ENCODE results near the gene PARD3.

DNA sequence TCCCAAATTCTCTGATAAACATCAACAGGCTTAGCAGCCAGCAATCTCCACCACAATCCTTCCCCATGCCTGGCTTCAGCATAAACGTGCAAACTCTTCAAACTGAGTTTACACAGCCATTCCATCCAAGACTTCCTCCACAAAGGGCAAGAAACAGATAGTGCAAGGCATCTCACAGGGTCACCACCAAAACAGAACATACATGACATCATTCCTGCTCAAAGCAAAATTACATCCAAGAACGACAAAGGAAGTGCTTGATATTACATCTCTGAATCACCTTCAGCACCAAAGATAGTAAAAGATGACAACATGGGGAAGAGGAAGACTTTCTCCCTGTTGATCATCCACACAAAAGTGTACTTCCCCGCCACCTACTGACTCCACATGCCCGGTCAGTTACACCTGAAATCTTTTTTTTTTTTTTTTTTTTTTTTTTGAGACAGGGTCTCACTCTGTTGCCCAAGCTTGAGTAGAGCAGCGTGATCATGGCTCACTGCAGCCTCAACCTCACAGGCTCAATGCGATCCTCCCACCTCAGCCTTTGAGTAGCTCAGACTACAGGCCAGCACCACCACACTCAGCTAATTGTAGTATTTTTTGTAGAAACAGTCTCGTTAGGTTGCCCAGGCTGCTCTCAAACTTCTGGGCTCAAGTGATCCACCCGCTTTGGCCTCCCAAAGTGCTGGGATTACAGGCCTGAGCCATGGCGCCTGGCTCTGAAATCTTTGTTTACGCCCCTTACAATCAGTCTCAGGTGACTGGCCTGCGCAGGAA, 127.5 kb downstream of the PARD3 start:
- TF ChIP-seq POLR2AphosphoS5 (IDR thresholded peaks at IDR 0.05) (no peak), POLR2A (IDR thresholded peaks at IDR 0.05; ENCODE audit: low read depth) (no peak)
